Measurements from ENCODE around the gene ZBTB3.
"Not testable (repeated sequence)": the region's sequence is repeated elsewhere in the genome, so short reads cannot be mapped to it uniquely, and the experiment has no call there.

Gene ZBTB3

DNA sequence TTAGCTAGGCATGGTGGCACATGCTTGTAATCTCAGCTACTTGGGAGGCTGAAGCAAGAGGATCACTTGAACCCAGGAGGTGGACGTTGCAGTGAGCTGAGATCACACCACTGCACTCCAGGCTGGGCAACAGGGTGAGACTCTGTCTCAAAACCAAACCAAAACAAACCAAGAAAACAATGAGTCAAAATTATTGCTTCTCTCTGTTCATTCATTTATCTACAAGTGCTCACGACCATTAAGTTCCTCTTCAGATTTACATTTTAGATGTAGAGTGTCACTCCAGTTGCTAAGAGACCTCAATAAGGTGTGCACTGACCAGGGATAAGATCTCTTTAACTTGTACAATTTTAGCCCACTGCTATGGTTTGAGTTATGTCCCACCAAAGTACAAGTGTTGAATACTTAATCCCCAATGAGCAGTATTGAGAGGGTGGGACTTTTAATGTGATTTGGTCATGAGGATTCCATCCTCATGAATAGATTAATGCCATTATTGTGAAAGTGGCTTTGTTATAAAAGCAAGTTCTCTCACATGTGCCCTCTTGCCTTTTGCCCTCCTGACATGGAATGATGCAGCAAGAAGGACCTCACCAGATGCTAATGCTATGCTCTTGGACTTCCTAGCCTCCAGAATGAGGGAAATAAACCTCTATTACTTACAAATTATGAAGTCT is 34.5 kb downstream of the ZBTB3 start:
- H3K27ac ChIP-seq, result no peak overlapping the region
- DNase-seq (ENCODE audit: low read depth, low spot score), result no peak

DNA sequence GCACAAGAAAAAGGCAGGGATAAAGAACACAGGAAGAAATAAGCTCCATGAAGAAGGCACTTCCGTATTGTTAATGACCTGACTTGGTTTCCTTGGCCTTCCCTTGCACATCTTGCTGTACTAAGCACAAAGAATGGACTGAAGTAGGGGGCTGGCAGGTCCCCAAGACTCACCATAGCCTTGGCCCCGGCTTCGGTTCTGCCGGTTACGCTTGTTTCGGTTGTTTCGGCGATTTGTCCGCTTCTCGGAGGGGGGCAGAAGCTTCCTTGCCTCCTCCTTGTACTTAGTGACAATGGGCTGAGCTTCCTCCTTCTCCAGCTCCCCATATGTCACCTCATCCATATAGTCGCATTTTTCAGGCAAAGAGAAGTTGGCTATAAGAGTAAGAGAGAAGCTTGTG is 37.1 kb downstream of the ZBTB3 start:
- no peak overlapping the region for H3K27ac ChIP-seq

DNA sequence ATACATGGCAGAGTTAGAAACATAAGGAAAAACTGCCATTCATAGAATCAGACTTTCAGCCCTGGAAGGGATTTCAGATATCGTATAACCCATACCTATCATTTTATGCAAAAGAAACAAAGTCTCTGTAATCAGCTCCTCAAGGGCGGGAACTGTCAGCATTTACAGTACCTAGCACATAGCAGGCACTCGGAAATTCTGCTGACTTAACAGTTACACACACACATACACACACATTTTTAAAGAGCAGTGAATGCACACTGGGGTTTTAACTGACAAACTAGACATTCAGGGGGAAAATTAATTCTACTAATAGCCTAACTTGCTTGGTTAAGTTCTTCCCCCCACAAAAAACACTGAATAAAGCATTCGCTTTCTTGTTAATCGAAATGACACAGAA is 37.8 kb downstream of the ZBTB3 start:
- H3K27ac ChIP-seq, result no peak overlapping the region
- DNase-seq (ENCODE audit: low read depth, low spot score), result no peak

More for the DNA sequence above, 37.1 kb downstream of the ZBTB3 start:
- DNase-seq (ENCODE audit: low read depth, low spot score), result no peak

DNA sequence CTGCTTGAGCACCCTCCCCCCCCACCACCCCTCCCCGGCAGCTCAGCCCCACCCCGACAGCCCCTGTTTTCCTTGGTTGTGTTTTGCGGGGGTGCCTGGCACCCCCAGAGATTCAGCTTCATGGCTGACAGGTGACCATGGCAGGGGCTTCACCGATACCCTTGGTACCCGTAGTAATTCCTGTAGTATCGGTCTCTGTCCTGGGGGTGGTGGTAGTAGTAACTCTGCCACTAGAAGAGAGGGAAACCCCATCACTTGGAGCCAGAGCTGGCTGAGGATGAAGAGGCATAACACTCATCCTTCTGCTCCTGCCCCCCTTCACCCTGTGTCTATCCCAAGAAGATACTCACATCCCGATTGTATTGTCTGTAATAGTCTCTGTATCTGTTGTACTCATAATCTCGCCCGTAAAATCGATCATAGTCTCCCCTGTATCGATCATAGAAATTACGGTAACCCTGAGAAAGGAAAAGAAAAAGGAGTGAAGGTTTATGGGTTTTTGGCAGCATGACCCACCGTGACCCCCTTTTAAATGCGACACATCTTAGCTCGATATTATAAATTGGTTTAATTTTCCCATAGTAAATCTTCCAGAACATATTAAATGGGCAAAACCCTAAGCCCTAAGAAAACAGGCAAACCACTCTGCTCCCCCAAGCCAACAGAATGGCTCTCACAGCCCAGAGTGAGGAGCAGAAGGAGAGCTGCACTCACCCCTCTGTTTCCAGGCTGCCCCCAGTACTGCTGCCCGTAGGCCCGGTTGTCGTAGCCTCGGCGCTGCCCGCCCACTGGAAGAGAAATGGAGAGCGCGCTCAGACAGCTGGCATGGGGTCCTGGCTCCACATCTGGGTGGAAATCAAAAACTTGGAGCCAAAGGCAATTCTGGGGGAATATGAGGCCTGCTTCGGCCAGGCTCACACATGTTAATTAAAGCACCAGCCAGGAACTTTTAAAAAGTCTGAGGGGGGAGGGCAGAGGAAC is 38.5 kb downstream of the ZBTB3 start:
- no peak for DNase-seq (ENCODE audit: low read depth, low spot score)
- H3K27ac ChIP-seq, result no peak overlapping the region

DNA sequence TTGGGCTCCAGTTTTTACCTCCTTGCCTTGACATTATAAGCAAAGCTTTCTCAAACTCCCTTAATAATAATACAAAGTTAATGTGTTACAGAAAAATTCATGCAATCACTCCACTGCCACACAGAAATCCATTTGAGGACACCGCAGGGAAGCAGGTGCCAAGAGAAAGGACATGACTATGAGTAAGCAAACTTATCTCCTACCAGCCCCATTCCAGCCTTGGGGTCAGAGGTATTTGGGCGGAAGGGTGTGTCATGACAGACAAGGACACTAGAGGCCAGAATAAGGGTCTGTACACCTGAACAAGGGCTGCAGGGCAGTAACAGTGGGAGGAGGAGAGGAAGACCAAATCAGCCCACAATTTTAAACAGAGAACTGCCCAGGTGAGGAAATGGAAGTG is 40.6 kb downstream of the ZBTB3 start:
- DNase-seq (ENCODE audit: low read depth, low spot score), result no peak
- peak overlapping the region; percentile 17 for H3K27ac ChIP-seq

DNA sequence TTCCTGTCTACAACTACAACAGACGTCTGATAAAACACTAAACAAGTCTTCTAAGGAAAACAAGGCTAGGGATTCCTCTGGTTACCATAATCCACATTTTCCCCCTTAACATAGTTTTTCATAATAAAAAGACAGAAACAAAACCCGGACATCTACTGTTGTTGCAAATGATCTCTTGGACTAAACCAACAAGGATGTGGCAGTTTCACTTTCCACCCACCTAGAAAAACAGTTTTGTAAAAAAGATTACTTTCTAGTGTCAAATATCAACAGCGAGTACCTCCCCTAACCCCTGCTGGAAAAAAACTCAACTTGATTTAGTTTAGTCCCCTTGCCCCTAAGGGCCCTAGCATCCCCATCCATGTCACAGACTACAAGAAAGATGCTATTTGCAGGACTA is 41.1 kb downstream of the ZBTB3 start:
- no peak for DNase-seq (ENCODE audit: low read depth, low spot score)
- H3K27ac ChIP-seq, result peak overlapping the region; percentile 17

DNA sequence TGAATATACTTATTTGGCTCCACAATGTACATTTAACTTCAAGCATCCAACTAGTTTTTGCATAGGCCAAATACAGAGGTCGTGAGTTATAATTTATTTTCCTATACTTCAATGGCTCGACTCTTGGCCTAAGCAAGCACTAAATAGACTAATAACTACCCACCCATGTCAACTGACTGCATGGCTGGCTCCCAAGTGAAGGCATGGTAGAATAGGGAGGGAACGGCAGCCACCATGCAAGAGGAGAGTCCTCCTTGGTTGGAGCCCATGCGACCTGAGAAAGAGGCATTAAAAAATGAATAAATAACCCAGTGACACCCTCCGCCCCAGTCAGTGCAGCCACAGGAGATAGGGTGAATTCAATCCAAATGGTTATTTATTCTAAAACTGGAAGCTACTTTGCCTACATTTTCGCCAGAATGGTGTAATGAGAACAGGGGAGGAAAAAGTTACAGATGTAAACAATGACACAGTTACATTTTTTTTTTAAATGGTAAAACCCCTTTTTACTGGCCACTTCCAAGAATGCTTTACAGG is 41.6 kb downstream of the ZBTB3 start:
- H3K27ac ChIP-seq, result no peak overlapping the region
- no peak for DNase-seq (ENCODE audit: low read depth, low spot score)

DNA sequence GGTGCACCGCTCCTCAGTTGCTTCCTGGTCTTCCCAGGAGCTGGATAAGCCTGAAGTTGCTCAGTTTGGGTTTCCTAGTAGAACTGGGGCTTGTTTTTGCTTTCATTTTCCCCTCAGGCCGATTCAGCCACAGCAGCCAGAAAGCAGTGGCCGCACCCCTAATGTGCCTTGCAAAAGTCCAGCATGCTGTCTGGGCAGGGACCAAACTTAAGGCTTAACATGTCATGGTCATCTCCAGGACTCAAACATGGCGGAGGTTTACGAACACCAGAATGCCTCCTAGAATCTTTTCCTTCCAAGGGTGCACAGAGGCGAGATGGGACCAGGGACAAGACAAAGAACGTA is 44.0 kb downstream of the ZBTB3 start:
- no peak for DNase-seq (ENCODE audit: low read depth, low spot score)
- peak overlapping the region; percentile 89 for H3K27ac ChIP-seq

DNA sequence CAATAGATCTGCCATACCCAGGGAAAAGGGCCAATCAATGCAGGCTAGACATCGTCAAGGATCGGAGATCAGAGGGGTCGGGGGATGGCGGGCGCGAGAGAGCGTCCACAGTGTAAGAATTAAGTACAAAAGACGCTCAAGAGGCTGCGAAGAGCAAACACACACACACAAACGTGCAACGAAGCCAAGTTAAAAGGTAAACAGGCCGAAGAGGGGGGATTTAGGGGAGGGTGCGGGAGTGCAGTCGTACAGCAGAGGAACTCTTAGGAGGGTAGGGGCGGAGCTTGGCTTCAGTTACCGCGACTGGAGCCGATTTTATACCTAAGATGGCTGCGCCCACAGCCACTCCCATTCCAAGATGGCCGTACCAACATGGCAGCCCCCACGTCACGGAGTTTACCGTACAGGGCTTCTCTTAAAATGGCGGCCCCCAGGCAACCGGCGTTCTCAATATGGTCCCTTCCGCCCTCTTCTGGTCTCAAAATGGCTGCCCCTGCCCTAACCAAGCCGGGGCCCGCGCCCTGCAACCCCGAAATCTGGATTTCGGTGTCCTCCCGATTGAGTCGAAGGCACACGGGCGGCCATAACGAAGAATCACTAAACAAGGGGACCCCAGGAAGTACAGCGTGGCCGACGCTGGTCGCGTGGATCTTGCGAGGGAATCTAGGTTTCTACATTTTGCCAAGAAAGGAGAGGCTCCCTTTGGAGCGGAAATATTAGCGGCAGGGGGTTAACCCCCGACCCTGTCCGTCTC is 44.5 kb downstream of the ZBTB3 start:
- DNase-seq (ENCODE audit: low read depth, low spot score), result no peak
- peak overlapping the region; percentile 89 for H3K27ac ChIP-seq

DNA sequence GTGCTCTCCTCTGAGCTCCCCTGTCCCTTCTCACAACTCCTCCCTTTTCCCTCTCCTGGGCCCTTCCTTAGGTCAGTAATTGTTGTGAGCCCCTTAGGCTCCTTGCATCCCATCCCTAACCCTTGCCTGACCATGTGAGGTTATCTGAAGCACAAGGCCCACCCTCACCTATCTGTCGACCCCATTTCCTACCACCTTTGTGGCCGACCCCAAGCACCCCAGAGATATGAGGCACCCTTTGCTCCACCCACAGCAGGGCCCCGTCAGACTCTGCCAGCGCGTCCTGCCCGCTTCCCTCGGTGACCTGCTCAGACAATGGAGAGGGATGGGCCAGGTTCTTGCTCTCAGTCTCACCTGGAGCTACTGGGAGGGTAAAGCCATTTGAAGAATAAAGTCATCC is 45.2 kb downstream of the ZBTB3 start:
- H3K27ac ChIP-seq, result peak overlapping the region; percentile 89
- no peak for DNase-seq (ENCODE audit: low read depth, low spot score)

DNA sequence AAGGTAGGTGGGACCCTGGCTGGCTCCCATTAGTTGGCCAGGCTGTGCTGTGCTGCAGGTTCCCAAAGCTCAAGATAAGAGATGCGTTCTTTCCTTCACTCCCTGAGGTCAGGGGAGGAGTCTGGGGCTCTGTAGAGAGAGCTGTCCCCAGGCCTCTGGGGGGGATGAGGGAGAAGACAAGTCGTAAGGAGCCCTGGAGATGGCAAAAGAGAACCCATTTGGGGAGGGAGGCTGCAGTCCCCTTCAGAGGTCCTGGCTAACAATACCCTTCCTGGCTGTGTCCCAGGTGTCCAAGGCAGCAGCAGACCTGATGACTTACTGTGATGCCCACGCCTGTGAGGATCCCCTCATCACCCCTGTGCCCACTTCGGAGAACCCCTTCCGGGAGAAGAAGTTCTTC is 45.6 kb downstream of the ZBTB3 start:
- DNase-seq (ENCODE audit: low read depth, low spot score), result no peak
- H3K27ac ChIP-seq, result peak overlapping the region; percentile 89

DNA sequence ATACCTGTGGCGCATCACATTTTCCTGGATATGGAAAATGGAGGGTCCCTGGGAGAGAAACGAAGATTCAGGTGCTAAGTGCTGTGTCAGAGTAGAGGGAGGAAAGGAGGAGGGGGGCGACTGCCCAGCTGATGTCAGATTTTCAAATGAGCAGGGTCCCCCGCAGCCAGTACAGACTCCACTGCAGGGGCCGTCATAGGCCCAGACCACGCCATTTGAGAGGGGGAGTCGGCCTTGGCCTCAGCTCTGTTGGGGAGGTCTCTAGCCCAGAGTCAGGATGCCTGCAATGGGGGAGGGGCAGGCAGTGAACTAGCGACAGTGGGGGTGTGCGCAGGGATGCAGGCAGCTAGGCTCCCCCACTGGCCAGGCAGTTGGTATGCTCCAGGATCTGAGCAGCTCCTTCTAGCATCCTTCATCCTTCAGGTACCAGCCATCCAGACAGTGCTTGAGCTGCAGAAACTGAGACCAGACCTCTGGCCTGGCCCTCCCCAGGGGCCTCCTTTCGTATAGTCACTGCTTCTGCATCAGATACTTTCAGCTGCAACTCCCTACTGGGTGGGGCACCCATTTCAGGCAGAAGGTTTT is 46.6 kb downstream of the ZBTB3 start, which contains the start of the genes BSCL2 and GNG3:
Gene BSCL2 (minus strand): TSS at position 148 of the 585 bp plus-strand sequence. CDS start 229 bp downstream, outside the sequence.
Gene GNG3 (plus strand): TSS at position 400 of the 585 bp plus-strand sequence. CDS start 620 bp downstream, outside the sequence.
- H3K27ac ChIP-seq, result peak within 1 kb of the TSS; percentile 89
- DNase-seq (ENCODE audit: low read depth, low spot score), result no peak

DNA sequence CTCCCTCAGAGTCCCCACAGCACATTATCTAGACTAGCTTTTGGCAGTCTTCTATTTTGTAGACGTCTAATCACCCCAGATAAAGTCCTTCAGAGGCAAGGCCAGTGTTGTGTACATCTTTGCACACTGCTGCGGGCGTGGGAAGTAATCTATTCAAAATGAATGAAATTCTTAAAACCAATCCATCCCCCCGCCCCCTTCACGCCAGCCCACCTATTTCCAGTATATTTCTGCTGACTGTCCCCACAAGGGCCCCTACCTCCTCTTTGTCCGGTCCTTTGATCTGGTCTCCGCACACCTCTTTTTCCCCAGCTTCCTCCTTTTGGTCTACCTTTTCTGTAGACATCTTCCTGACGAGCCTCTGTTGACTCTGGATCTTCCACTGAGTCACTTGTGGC is 47.1 kb downstream of the ZBTB3 start:
- H3K27ac ChIP-seq, result no peak overlapping the region
- DNase-seq (ENCODE audit: low read depth, low spot score), result no peak

DNA sequence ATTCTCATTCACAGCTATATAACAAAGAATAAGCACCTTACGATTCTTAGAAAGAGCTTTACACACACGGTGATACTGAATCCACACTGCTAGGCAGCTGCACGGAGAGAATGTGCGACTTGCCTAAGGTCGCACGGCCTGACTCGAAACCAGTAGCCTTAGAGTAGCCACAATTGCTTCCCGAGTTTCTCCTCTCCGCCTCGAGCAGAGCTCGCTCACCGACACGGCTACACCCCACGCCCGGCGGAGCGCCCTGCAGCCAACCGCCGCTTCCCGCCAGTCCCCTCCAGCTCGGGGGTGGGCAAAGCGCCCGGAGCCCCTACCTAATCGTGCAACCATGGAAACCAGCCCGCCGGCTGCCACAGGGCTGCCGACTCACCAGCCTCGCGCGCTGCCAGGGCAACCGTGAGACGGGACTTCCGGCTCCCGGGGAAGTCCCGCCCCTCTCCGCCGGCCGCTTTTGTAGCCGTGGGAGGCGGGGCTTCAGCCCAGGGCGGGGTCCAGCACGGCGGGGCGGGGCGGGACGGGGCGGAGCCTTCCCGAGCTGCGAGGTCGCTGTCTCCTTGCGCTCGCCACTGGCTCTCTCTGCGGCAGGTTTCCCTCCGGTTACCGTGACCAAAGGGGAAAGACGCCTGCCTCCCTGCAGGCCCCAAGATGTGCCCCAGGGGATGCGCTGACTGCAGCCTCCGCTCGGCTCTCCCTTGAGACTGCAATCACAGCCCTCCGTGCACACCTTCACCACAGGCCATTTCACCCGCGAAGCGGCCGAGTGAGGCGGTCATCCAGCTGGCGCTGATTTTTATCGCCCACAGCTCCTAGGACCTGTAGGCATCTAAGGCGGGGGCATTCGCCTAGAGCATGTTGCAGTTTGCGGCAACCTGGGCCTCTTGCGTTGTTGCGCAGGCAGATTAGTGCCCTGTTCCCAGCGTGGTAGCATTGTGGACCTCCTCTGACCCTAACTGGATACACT is 47.8 kb downstream of the ZBTB3 start:
- DNase-seq (ENCODE audit: low read depth, low spot score), result no peak
- H3K27ac ChIP-seq, result peak overlapping the region; percentile 57

DNA sequence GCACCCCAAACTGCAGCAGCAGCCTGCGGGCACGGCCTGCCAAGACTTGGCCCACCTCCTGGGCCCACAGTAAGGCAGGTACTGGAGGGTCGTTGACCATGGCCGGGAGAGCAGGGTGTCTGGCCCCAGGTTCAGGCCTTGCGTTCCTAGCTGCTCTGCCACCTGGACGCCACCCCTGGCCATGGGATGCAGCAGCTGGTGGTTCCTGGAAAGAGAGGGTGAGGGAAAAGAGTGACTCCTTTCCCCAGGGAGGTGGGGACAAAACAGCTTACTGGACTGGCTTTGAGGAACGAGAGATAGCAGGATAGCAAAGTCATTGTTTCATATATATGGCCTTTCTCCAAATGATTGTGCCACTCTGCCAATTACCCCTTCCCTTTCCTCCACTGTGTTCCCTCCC is 48.5 kb downstream of the ZBTB3 start:
- H3K27ac ChIP-seq, result peak overlapping the region; percentile 57
- no peak for DNase-seq (ENCODE audit: low read depth, low spot score)

DNA sequence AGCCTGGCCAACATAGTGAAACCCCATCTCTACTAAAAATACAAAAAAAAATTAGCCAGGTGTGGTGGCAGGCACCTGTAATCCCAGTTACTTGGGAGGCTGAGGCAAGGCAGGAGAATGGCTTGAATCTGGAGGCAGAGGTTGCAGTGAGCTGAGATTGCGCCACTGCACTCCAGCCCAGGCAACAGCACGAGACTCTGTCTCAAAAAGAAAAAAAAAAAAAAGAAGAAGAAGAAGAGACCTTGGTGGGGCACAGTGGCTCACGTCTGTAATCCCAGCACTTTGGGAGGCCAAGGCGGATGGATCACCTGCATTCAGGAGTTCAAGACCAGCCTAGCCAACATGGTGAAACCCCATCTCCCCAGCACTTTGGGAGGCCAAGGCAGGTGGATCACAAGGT is 50.0 kb downstream of the ZBTB3 start:
- DNase-seq (ENCODE audit: low read depth, low spot score); H3K27ac ChIP-seq: not testable (repeated sequence)

DNA sequence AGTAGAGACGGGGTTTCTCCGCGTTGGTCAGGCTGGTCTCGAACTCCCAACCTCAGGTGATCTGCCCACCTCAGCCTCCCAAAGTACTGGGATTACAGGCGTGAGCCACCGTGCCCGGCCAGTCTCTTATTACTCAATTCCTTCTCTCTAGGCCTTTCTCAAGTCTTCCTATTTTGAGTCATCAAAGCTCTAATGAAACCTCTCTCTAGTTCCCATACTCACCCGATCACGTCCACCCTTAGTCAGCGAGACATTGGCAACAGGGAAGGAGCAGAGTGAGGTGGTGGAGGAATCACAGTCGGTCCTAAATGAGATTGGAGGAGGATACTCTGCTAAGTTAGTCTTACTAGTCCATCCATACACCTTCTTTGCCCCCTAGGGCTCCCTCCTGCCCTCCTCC is 51.7 kb downstream of the ZBTB3 start:
- no peak for DNase-seq (ENCODE audit: low read depth, low spot score)
- no peak overlapping the region for H3K27ac ChIP-seq

Measured in epithelial cell of prostate (primary cell).